ENCODE data around the gene PRCP. TPM values are rescaled to one million over a fixed set of nuclear protein-coding genes. Genes with fewer than 3 reads are reported as not detected.

PRCP gene
- total RNA-seq, 2 donors from 2014 or later, result 35.3 to 35.9 TPM

Other genes starting within 250 kb of the PRCP start
- not detected for gene FAM181B, start 166.6 kb downstream of the PRCP start, total RNA-seq
- gene DDIAS, start 1.3 kb upstream of the PRCP start, total RNA-seq, result 10 to 100 TPM; 15.0 to 19.5 TPM
- 10 to 100 TPM; 15.3 to 19.0 TPM for gene RAB30, start 171.5 kb upstream of the PRCP start, total RNA-seq

All from activated T-cell treated with anti-CD3 and anti-CD28 coated beads, Interleukin-2, amount 50 U/mL, for 72 hours (primary cell).